GM23338 (cell line): Measurements from ENCODE around the gene SND1.

Source experiments
- EZH2 ChIP-seq: fragments of 200-600 bp; sonication (generic); IDR thresholded peaks from one replicate; pipeline ENCODE4 v1.8.0; 2017; ENCODE audit warnings: antibody characterized with exemption, mild to moderate bottlenecking, low read depth; ENCODE audit not compliant: unreplicated experiment
- EZH2phosphoT487 ChIP-seq: fragments of 200-600 bp; sonication (generic); IDR thresholded peaks from one replicate; pipeline ENCODE4 v1.8.1; 2018; ENCODE audit warnings: antibody characterized with exemption; ENCODE audit not compliant: unreplicated experiment
- POLR2AphosphoS5 ChIP-seq: IDR thresholded peaks from 2 replicates; pipeline ENCODE4 v1.6.1; 2016; ENCODE audit warnings: antibody characterized with exemption, low read depth
- STAT1 ChIP-seq: IDR thresholded peaks from one replicate; pipeline ENCODE4 v1.6.1; 2016; ENCODE audit warnings: antibody characterized with exemption; ENCODE audit not compliant: unreplicated experiment
- TF ChIP-seq, protein P1 (sequence below), 2 experiments: fragments of 200-600 bp in 1 of 2; sonication (generic) in 1 of 2; conservative IDR thresholded peaks; 2 replicates each; pipeline versions ENCODE4 v1.5.1 to v1.6.1; 2016 to 2017; ENCODE audit warnings: antibody characterized with exemption in 2 of 2, low read depth in 2 of 2, mild to moderate bottlenecking in 2 of 2, moderate library complexity in 1 of 2
- TF ChIP-seq, protein P2 (sequence below): IDR thresholded peaks from 2 replicates; pipeline ENCODE4 v1.6.1; 2016; ENCODE audit warnings: antibody characterized with exemption
- TF ChIP-seq, protein P3 (sequence below): IDR thresholded peaks from one replicate; pipeline ENCODE4 v1.6.1; 2018; ENCODE audit warnings: antibody characterized with exemption; ENCODE audit not compliant: unreplicated experiment

DNA sequence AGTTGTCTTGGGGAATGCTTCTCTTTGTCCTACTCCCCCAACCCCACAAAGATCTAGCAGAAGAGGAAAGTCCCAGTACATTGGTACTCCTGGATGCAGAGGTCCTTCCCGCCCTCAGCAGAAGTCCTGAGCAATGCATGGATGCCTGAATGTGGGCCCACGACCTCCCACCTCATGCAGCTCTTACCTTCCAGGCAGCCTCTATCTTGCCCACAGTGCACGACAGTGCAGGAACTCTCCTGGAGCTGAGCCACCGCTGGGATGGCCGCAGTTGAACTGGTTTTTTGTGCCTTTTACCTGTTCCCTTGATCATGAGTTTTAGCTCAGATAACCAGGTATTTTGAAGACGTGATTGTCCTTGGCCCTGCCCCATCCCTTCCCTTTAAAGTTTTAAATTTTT, 341.3 kb downstream of the SND1 start:
- TF ChIP-seq STAT1 (no peak), POLR2AphosphoS5 (no peak), EZH2phosphoT487 (no peak), EZH2 (no peak)
- TF ChIP-seq, protein P1, sequence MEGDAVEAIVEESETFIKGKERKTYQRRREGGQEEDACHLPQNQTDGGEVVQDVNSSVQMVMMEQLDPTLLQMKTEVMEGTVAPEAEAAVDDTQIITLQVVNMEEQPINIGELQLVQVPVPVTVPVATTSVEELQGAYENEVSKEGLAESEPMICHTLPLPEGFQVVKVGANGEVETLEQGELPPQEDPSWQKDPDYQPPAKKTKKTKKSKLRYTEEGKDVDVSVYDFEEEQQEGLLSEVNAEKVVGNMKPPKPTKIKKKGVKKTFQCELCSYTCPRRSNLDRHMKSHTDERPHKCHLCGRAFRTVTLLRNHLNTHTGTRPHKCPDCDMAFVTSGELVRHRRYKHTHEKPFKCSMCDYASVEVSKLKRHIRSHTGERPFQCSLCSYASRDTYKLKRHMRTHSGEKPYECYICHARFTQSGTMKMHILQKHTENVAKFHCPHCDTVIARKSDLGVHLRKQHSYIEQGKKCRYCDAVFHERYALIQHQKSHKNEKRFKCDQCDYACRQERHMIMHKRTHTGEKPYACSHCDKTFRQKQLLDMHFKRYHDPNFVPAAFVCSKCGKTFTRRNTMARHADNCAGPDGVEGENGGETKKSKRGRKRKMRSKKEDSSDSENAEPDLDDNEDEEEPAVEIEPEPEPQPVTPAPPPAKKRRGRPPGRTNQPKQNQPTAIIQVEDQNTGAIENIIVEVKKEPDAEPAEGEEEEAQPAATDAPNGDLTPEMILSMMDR (conservative IDR thresholded peaks at IDR 0.05; ENCODE audit: low read depth in 2 of 2) = no peak
- TF ChIP-seq, protein P2, sequence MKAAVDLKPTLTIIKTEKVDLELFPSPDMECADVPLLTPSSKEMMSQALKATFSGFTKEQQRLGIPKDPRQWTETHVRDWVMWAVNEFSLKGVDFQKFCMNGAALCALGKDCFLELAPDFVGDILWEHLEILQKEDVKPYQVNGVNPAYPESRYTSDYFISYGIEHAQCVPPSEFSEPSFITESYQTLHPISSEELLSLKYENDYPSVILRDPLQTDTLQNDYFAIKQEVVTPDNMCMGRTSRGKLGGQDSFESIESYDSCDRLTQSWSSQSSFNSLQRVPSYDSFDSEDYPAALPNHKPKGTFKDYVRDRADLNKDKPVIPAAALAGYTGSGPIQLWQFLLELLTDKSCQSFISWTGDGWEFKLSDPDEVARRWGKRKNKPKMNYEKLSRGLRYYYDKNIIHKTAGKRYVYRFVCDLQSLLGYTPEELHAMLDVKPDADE = no peak
- TF ChIP-seq, protein P3, sequence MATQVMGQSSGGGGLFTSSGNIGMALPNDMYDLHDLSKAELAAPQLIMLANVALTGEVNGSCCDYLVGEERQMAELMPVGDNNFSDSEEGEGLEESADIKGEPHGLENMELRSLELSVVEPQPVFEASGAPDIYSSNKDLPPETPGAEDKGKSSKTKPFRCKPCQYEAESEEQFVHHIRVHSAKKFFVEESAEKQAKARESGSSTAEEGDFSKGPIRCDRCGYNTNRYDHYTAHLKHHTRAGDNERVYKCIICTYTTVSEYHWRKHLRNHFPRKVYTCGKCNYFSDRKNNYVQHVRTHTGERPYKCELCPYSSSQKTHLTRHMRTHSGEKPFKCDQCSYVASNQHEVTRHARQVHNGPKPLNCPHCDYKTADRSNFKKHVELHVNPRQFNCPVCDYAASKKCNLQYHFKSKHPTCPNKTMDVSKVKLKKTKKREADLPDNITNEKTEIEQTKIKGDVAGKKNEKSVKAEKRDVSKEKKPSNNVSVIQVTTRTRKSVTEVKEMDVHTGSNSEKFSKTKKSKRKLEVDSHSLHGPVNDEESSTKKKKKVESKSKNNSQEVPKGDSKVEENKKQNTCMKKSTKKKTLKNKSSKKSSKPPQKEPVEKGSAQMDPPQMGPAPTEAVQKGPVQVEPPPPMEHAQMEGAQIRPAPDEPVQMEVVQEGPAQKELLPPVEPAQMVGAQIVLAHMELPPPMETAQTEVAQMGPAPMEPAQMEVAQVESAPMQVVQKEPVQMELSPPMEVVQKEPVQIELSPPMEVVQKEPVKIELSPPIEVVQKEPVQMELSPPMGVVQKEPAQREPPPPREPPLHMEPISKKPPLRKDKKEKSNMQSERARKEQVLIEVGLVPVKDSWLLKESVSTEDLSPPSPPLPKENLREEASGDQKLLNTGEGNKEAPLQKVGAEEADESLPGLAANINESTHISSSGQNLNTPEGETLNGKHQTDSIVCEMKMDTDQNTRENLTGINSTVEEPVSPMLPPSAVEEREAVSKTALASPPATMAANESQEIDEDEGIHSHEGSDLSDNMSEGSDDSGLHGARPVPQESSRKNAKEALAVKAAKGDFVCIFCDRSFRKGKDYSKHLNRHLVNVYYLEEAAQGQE = no peak
